ENCODE data around the gene CDH15.
A peak's percentile ranks its signal among the peaks of the same experiment; 100 is the strongest.

The CDH15 gene

DNA sequence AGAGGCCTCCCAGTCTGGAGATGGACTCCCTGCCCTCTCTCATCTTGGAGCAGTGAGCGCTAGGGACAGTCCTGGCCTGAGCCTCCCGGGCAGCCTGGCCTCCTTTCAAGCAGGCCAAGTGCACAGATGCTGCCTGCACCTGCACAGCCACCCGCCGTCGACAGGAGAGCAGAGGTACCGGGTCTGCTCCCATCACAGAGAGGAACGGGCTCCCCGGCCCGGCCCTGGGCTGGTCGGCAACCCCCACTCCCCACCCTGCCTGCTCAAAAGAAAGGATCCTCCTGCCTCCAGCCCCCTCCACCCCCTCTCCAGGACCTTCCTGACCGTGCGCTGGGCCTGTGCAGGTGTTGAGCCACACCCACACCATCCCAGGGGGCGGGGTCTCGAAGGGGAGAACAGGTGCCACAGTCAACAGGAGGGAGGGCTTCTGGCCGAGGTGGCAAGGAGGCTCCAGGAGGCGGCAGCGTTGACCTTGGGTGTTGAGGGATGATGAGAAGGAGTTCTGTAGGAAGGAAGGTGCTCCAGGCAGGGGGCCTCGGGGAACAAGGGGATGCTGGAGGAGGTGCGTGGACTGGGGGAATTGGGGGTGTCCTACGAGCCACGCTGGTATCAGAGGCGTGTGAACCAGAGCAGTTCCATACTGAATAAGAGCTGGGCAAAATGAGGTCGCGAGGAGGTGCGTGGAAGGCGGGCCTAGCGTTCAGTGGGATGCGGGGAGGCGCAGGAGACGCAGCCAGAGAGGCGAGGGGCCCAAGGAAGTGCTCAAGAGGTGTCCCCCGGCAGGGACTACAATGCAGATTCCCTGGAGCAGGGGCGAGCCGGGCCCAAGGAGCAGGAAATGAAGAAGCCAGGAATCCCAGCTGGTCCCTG is 967 bp upstream of the CDH15 start:
- H3K36me3 ChIP-seq (ENCODE audit: insufficient read depth, low read depth, low read length): no peaks in the 10 kb centered on the region
- peaks cover 30% of the 10 kb centered on the region for H3K27me3 ChIP-seq (ENCODE audit: insufficient read depth, low read length)
- H3K27ac ChIP-seq (ENCODE audit: low read length): no peak overlapping the region
- H3K4me1 ChIP-seq (ENCODE audit: insufficient read depth, low read length): peaks cover 5% of the 10 kb centered on the region
- no peak overlapping the region for H3K9ac ChIP-seq (ENCODE audit: low read depth, low read length)
- no peaks in the 10 kb centered on the region for H3K9me3 ChIP-seq (ENCODE audit: insufficient read depth, low read depth, low read length)
- peak overlapping the region; percentile 64 for H3K4me3 ChIP-seq (ENCODE audit: low read length)

DNA sequence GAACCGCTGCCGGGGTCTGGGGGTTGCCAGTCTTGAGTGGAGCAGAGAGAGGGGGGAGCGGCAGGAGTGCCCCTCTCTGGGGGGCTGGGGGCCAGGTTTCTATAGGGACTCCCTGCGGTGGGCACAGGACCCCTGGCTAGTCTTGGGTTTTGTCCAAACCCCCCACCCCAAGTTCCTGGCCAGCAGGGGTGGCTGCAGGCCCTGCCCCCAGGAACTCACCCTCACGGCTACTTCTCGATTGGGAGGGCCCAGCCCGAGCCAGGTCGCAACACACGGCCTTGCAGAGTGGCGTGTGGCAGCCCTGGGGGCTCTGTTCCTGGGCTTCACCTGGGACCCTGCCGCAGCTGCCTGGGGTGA is 601 bp downstream of the CDH15 start:
- H3K27me3 ChIP-seq (ENCODE audit: insufficient read depth, low read length): peaks cover 30% of the 10 kb centered on the region
- no peak overlapping the region for H3K9ac ChIP-seq (ENCODE audit: low read depth, low read length)
- H3K4me1 ChIP-seq (ENCODE audit: insufficient read depth, low read length): peaks cover 5% of the 10 kb centered on the region
- no peak overlapping the region for H3K4me3 ChIP-seq (ENCODE audit: low read length)
- H3K36me3 ChIP-seq (ENCODE audit: insufficient read depth, low read depth, low read length): no peaks in the 10 kb centered on the region
- no peak overlapping the region for H3K27ac ChIP-seq (ENCODE audit: low read length)
- no peaks in the 10 kb centered on the region for H3K9me3 ChIP-seq (ENCODE audit: insufficient read depth, low read depth, low read length)

DNA sequence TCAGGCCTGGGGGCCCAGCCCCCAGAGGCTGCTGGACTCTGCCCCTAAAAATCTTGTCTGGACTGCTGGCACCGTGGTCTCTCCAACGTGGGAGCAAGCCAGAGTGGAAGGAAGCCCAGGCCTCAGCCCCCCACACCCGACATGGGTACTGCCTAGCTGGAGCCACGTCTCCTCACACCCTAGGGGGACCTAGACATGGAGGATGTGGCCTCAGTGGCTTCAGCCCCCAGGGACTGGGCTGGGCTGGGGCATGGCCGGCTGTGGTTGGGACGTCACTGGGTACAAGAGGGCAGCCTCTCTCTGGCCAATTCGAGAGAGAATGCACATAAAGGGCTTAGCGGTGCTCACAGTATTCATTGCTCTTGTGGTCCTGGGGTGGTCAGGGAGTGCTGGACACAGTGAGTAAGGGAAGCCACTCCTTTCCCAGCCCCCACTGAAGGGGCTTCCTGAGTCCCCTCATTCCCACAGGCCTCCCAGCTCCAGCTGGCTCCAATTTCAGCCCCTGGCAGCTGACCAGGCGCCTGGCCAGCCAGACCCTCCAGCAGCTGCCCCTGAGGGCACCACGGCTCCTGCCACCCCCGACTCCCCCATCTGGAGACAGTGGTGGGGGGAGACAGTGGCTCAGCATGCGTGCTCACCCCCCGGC is 1.1 kb downstream of the CDH15 start:
- Histone ChIP-seq H3K4me1 (ENCODE audit: insufficient read depth, low read length) (peaks cover 5% of the 10 kb centered on the region), H3K27ac (ENCODE audit: low read length) (no peak overlapping the region), H3K4me3 (ENCODE audit: low read length) (no peak overlapping the region), H3K9ac (ENCODE audit: low read depth, low read length) (no peak overlapping the region), H3K27me3 (ENCODE audit: insufficient read depth, low read length) (peaks cover 30% of the 10 kb centered on the region), H3K9me3 (ENCODE audit: insufficient read depth, low read depth, low read length) (no peaks in the 10 kb centered on the region), H3K36me3 (ENCODE audit: insufficient read depth, low read depth, low read length) (no peaks in the 10 kb centered on the region)

DNA sequence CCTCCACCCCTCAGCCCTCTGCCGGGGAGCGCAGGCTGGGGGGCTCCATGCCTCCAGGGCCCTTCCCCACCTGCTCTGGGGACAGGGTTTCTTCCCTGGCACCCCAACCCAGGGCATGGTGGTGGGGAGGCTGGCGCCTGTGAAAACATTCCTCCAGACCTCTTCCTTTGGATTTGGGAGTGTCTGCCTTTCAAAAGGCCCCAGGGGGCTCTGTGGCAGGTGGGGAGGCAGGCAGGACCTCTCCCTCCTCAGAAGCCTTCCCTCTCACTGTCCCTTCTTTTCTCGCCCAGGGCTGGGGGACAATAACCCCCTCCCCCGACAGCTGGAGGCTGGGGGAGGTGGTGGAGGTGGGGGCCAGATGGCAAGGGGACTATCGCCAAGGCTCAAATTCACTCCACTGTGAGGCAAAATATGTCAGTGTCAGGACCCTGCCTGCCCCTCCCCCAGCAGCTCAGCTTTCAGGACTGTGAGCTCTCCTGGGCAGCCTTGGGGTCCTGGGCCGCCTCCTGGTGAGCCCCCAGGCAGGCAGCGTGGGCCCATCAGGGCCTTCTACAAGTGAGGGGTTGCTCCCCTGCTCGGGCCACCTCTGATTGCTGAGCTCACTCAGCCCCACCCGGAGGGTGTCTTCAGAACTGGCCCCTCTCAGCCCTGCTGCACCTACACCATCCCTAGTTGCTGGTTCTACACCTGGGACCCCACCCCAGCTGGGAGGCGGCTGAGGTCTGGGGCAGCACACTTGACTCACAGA is 1.8 kb downstream of the CDH15 start:
- no peaks in the 10 kb centered on the region for H3K36me3 ChIP-seq (ENCODE audit: insufficient read depth, low read depth, low read length)
- no peak overlapping the region for H3K9ac ChIP-seq (ENCODE audit: low read depth, low read length)
- no peak overlapping the region for H3K4me3 ChIP-seq (ENCODE audit: low read length)
- peaks cover 5% of the 10 kb centered on the region for H3K4me1 ChIP-seq (ENCODE audit: insufficient read depth, low read length)
- H3K27ac ChIP-seq (ENCODE audit: low read length): no peak overlapping the region
- peaks cover 30% of the 10 kb centered on the region for H3K27me3 ChIP-seq (ENCODE audit: insufficient read depth, low read length)
- H3K9me3 ChIP-seq (ENCODE audit: insufficient read depth, low read depth, low read length): no peaks in the 10 kb centered on the region

DNA sequence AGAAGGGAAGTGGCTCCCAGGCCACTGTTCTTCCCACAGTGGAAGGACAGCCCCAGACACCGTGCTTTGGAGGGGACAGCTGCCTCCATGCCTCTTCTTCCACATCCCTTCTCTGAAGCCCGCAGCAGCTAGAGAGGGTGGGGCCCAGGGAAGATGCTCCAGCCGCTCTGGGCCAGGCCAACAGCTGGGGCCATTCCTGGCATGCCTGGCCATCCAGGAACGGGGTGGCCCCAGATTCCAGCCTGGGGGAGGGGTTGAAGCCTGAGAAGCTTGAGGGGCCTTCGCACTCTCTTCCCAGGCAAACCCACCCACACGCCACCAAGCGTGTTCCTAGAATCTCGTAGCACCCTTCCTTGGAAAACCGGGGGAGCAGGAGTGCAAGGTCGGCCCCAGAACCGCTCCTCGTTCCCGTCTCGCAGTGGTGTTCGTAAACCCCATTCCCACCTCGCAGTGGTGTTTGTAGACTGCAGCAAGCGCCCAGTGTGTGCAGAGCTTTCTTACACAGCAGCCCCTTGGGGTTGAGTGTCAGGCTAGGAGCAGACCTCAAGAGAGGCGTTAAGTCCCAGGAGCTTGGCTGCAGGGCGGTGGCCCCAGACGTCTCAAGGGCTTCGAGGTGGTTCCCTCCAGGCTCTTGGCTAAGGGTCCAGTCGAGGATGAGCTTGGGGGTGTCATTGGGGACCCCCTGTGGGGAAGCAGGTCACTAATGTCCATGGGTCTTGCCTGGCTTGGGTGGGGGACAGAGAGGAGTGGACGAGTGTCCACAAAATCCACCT is 2.7 kb downstream of the CDH15 start:
- Histone ChIP-seq H3K9me3 (ENCODE audit: insufficient read depth, low read depth, low read length) (no peaks in the 10 kb centered on the region), H3K4me3 (ENCODE audit: low read length) (no peak overlapping the region), H3K9ac (ENCODE audit: low read depth, low read length) (no peak overlapping the region), H3K27me3 (ENCODE audit: insufficient read depth, low read length) (peaks cover 30% of the 10 kb centered on the region), H3K4me1 (ENCODE audit: insufficient read depth, low read length) (peaks cover 5% of the 10 kb centered on the region), H3K36me3 (ENCODE audit: insufficient read depth, low read depth, low read length) (no peaks in the 10 kb centered on the region), H3K27ac (ENCODE audit: low read length) (no peak overlapping the region)

DNA sequence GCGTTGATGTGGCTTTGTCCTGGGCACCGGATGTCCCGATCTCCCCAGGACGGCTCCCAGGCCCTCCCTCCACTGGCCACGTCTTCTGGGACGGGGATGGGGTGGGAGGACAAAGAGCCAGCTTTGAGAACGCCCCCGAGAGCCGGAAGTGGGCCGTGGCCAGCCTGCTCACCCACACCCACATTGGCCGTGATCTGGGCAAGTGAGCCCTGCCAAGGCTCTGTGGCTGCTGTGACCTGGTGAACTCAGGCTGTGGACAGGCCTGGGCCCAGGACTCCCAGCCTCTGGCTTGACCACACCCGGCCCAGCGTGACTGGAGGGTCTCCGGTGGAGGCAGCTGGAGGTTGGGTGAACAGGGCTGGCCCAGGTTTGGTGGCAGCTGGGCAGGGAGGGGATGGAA is 3.3 kb downstream of the CDH15 start:
- no peak overlapping the region for H3K9ac ChIP-seq (ENCODE audit: low read depth, low read length)
- H3K9me3 ChIP-seq (ENCODE audit: insufficient read depth, low read depth, low read length): no peaks in the 10 kb centered on the region
- peaks cover 28% of the 10 kb centered on the region for H3K27me3 ChIP-seq (ENCODE audit: insufficient read depth, low read length)
- no peak overlapping the region for H3K27ac ChIP-seq (ENCODE audit: low read length)
- H3K4me3 ChIP-seq (ENCODE audit: low read length): no peak overlapping the region
- peaks cover 5% of the 10 kb centered on the region for H3K4me1 ChIP-seq (ENCODE audit: insufficient read depth, low read length)
- no peaks in the 10 kb centered on the region for H3K36me3 ChIP-seq (ENCODE audit: insufficient read depth, low read depth, low read length)

DNA sequence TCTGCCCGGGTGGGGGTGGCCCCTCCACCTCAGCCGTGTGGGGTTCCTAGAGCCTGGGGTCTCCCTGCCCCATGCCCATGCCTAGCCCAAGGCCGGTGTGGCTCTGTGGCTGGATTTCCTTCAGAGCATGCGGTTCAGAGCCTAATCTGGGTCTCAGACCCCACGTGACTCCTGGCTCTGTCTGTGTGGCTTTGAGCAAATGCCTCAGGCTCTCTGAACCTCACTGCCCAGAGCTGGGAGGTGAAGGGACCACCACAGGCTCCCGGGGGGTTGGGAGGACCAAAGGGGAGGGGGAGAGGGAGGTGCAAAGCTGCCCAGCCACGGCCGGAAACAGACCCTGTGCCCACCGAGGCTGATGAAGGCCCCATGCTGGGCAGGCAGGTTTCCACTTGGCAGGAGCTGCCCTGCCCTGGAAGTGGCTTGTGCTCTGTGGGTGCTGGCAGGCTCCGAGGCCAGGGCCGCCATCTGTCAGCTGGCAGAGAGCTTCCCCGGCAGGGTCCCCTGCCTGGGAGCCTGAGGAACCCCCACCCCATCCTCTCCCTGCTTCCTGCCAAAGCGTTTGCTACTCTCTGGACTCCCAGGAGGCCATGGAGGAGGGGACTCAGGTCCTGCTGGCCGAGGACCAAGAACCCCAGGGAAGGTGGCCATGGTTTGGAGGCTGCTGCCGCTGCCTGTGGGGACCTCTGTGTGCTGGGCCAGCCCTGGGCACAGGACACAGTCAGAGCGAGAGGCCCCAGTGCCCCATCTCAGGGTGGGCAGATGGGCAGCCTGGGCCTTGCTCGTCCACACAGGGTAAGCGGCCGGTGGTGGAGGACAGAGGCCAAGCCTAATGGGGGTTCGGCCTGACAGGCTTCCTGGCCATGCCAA is 4.0 kb downstream of the CDH15 start:
- peaks cover 5% of the 10 kb centered on the region for H3K4me1 ChIP-seq (ENCODE audit: insufficient read depth, low read length)

DNA sequence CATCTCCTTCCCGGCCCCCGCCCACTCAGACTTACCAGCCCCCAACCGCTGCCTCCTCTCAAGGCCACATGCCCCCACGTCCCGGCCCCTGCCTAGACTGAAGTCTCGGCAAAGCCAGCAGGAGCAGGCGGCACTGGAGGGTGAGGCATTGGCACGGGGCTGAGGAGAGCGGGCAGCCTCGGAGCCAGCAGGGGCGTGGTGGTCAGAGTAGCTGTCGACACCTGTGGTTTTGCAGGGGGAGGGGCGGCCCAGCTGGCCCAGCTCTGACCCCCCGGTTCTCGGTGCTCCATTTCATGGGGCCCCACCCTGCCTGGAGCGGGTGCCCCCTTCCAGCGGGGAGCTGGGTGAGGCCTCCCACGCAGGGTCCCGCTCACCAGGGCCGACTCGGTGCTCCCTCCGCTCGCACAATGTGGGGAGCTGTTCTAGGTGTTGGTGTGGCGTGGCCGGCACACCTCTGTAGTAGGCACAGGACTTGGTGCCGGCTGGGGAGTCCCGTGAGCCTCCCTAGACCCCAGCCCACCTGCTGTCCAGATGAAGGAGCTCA is 4.7 kb downstream of the CDH15 start:
- Histone ChIP-seq H3K4me3 (ENCODE audit: low read length) (no peak overlapping the region), H3K9ac (ENCODE audit: low read depth, low read length) (no peak overlapping the region), H3K36me3 (ENCODE audit: insufficient read depth, low read depth, low read length) (no peaks in the 10 kb centered on the region), H3K27ac (ENCODE audit: low read length) (no peak overlapping the region), H3K4me1 (ENCODE audit: insufficient read depth, low read length) (peaks cover 5% of the 10 kb centered on the region), H3K9me3 (ENCODE audit: insufficient read depth, low read depth, low read length) (no peaks in the 10 kb centered on the region), H3K27me3 (ENCODE audit: insufficient read depth, low read length) (peaks cover 16% of the 10 kb centered on the region)

More for the DNA sequence above, 4.0 kb downstream of the CDH15 start:
- Histone ChIP-seq H3K9me3 (ENCODE audit: insufficient read depth, low read depth, low read length) (no peaks in the 10 kb centered on the region), H3K27ac (ENCODE audit: low read length) (no peak overlapping the region), H3K36me3 (ENCODE audit: insufficient read depth, low read depth, low read length) (no peaks in the 10 kb centered on the region), H3K4me3 (ENCODE audit: low read length) (no peak overlapping the region), H3K27me3 (ENCODE audit: insufficient read depth, low read length) (peaks cover 22% of the 10 kb centered on the region), H3K9ac (ENCODE audit: low read depth, low read length) (no peak overlapping the region)

DNA sequence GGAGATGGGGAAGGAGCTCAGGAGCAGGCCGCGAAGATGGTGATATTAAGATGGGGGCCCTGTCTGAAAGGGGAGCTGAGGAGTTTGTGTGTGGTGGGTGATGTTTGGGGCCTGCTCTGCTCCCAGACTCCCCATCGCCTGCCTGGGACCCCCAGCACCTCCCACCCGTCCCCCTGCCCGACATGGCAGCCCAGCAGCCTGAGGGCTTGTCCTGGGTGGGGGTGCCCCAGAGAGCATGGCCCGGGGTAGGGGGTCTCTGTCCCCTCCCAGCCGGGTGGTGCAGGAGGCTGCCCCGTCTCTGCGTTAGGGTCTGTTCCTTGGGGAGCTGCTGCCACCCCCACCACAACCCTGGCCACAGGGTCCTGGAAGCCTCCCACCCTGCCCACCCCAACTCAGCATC is 5.2 kb downstream of the CDH15 start:
- Histone ChIP-seq H3K27ac (ENCODE audit: low read length) (no peak overlapping the region), H3K9ac (ENCODE audit: low read depth, low read length) (no peak overlapping the region), H3K4me1 (ENCODE audit: insufficient read depth, low read length) (peaks cover 5% of the 10 kb centered on the region), H3K27me3 (ENCODE audit: insufficient read depth, low read length) (peaks cover 15% of the 10 kb centered on the region), H3K4me3 (ENCODE audit: low read length) (no peak overlapping the region), H3K9me3 (ENCODE audit: insufficient read depth, low read depth, low read length) (no peaks in the 10 kb centered on the region), H3K36me3 (ENCODE audit: insufficient read depth, low read depth, low read length) (no peaks in the 10 kb centered on the region)

DNA sequence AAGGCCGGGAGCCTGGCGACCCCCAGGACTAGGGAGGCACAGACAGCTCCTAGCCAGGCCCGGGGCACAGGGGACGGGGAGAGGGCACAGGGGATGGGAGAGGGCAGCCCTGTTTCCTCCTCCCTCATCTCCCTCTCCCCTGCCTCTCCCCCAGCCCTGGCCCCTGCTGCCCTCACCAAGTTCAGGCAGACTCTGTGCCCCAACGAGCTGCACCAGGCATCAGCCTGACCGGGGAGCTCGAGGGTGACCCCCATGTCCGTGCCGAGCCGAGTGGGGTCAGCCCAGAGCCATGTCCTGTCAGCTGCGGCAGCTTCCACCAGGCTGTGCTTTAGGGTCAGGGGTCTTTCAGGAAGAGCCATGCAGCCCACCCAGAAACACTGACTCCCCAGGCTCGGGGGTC is 6.0 kb downstream of the CDH15 start:
- Histone ChIP-seq H3K36me3 (ENCODE audit: insufficient read depth, low read depth, low read length) (no peaks in the 10 kb centered on the region), H3K9ac (ENCODE audit: low read depth, low read length) (no peak overlapping the region), H3K4me1 (ENCODE audit: insufficient read depth, low read length) (peaks cover 5% of the 10 kb centered on the region), H3K9me3 (ENCODE audit: insufficient read depth, low read depth, low read length) (no peaks in the 10 kb centered on the region), H3K4me3 (ENCODE audit: low read length) (no peak overlapping the region), H3K27me3 (ENCODE audit: insufficient read depth, low read length) (peaks cover 7% of the 10 kb centered on the region), H3K27ac (ENCODE audit: low read length) (no peak overlapping the region)

Measured in iPS-20b (cell line).